Measurements from ENCODE around the gene NOS3. TPM values are rescaled to one million over a fixed set of nuclear protein-coding genes. Genes with fewer than 3 reads are reported as not detected.
A peak's percentile ranks its signal among the peaks of the same experiment; 100 is the strongest.

The NOS3 gene
- total RNA-seq, 3 donors from 2014 or later, result 3.8 to 35.1 (median 5.1) TPM

DNA sequence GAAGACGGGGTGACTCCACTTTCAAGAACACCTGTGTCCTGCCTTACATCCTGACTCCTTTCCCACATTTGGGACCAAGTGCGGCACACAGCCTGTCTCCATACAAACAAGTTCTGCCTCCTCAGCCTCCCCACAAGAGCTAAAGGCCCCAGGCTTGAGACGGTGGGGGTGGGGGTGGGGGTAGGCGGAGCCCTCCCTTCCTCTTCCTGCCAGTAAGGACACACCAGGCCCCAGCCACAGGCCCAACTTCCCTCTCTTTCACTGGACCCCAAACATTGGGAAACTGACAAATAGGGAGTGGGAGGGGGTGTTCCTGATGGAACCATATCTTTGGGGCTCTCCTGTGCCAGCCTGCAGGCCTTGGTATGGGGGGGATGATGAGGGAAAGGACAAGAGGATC lies 62.3 kb downstream of the NOS3 start:
- intact Hi-C loops (cut with DNase I; ENCODE audit: low total_unique reads), result no loop called here
- no peaks in the 10 kb centered on the region for H3K27me3 ChIP-seq
- H3K9me3 ChIP-seq, result no peaks in the 10 kb centered on the region
- no peak overlapping the region for H3K27ac ChIP-seq
- DNase-seq (ENCODE audit: low spot score in 2 of 2), result no peak
- no peak for TF ChIP-seq POLR2AphosphoS5 (IDR thresholded peaks at IDR 0.05)
- TF ChIP-seq, protein P1, sequence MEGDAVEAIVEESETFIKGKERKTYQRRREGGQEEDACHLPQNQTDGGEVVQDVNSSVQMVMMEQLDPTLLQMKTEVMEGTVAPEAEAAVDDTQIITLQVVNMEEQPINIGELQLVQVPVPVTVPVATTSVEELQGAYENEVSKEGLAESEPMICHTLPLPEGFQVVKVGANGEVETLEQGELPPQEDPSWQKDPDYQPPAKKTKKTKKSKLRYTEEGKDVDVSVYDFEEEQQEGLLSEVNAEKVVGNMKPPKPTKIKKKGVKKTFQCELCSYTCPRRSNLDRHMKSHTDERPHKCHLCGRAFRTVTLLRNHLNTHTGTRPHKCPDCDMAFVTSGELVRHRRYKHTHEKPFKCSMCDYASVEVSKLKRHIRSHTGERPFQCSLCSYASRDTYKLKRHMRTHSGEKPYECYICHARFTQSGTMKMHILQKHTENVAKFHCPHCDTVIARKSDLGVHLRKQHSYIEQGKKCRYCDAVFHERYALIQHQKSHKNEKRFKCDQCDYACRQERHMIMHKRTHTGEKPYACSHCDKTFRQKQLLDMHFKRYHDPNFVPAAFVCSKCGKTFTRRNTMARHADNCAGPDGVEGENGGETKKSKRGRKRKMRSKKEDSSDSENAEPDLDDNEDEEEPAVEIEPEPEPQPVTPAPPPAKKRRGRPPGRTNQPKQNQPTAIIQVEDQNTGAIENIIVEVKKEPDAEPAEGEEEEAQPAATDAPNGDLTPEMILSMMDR (IDR thresholded peaks at IDR 0.05), result no peak
- peaks cover 0 to 11% of the 10 kb centered on the region in 2 donors for H3K4me1 ChIP-seq
- no peak overlapping the region for H3K4me3 ChIP-seq
- H3K36me3 ChIP-seq, result no peaks in the 10 kb centered on the region

DNA sequence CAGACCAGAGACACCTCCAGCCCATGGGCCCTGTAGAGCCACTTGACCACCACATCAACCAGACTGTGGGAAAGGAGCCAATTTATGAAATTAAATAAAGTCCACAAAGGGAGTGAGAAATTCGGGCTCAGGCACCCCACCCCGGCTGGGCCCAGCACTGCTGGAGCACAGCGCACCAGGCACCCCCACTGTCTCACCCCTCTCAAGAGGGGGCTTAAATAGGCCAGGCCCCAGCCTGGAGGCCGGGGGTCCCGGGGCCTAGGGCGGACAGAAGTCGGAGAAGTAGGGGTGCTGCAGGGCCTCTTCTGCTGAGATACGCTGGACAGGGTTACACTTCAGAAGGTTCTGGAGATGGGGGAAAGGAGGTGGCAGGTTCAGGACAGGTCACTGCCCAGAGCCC lies 62.9 kb downstream of the NOS3 start:
- Histone ChIP-seq H3K27me3 (no peaks in the 10 kb centered on the region), H3K4me1 (peaks cover 0 to 15% of the 10 kb centered on the region in 2 donors), H3K9me3 (no peaks in the 10 kb centered on the region), H3K27ac (no peak overlapping the region), H3K36me3 (no peaks in the 10 kb centered on the region), H3K4me3 (no peak overlapping the region)
- DNase-seq (ENCODE audit: low spot score in 2 of 2), result no peak
- TF ChIP-seq POLR2A (IDR thresholded peaks at IDR 0.05) (no peak), POLR2AphosphoS5 (IDR thresholded peaks at IDR 0.05) (no peak)
- TF ChIP-seq, protein P1 (IDR thresholded peaks at IDR 0.05), result no peak
- intact Hi-C loops (cut with DNase I; ENCODE audit: low total_unique reads), result no loop called here

DNA sequence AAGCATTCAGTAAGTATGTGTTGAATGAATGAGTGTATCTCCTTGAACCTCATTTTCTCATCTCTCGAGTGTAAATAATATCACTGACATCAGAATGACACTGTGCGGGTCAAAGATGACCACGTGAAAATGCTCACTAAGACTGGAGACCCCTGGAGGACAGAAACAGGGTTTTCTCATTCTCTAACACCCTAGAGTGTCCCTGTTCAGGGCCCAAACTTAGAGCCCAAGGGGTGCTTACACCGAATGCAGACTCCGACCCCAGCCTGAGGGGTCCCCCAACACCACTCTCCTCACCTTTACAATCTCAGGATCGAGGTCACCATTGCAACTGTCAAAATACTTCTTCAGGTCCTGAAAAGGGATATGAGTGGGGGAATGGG lies 65.5 kb downstream of the NOS3 start:
- H3K9me3 ChIP-seq, result no peaks in the 10 kb centered on the region
- no peak for DNase-seq (ENCODE audit: low spot score in 2 of 2)
- H3K27me3 ChIP-seq, result no peaks in the 10 kb centered on the region
- H3K27ac ChIP-seq, result no peak overlapping the region
- peaks cover 10 to 18% of the 10 kb centered on the region in 2 donors for H3K4me1 ChIP-seq
- no peak overlapping the region for H3K4me3 ChIP-seq
- intact Hi-C loops (cut with DNase I; ENCODE audit: low total_unique reads), result no loop called here
- no peaks in the 10 kb centered on the region for H3K36me3 ChIP-seq
- TF ChIP-seq POLR2A (IDR thresholded peaks at IDR 0.05) (no peak), POLR2AphosphoS5 (IDR thresholded peaks at IDR 0.05) (no peak)
- TF ChIP-seq, protein P1 (IDR thresholded peaks at IDR 0.05), result no peak

DNA sequence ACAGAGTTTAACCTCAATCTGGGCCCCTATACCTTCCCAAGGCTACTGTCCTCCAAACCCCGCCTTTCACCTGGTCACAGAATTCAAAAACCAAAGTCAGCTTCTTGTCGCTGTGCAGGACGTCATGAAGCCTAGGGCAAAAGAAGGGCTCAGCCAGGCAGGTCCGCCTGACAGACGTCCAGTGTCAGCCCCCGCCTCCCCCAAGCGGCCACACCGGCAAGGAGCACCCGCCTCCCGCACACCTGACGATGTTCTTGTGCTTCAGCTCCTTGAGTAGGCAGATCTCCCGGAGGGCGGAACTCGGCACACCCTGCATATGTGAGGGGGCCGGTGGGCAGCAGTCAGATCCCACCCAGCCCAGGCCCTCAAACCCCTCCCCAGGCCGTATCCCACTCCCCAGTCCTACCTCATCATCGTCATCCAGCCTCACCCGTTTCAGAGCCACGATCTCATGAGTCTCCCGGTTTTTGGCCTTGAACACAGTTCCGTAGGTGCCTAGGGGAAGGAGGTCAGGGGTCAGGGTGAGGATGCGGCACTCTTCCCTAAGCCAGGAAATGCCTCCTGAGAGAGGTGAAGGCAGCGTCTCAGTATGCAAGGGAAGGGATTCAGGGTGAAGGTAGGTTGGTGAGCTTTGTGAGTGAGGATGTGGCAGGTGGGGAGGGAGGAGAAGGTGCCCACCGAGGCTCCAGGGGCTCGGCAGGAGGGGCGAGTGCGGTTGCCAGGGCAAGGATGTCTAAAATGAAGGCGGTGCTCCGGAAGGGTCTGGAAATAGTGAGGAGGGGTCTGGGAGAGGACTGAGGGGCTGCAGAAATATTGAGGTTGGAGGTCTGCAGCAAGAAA lies 66.1 kb downstream of the NOS3 start:
- no peak overlapping the region for H3K27ac ChIP-seq
- H3K27me3 ChIP-seq, result no peaks in the 10 kb centered on the region
- H3K4me1 ChIP-seq, result peaks cover 13 to 24% of the 10 kb centered on the region in 2 donors
- peak overlapping the region; percentile 81 to 98 (median 86) for H3K4me3 ChIP-seq
- intact Hi-C loops (cut with DNase I; ENCODE audit: low total_unique reads), result no loop called here
- TF ChIP-seq POLR2AphosphoS5 (IDR thresholded peaks at IDR 0.05), result no peak
- no peaks in the 10 kb centered on the region for H3K9me3 ChIP-seq
- no peaks in the 10 kb centered on the region for H3K36me3 ChIP-seq
- DNase-seq (ENCODE audit: low spot score in 2 of 2), result peak in 1 of 2 donors; percentile 71

DNA sequence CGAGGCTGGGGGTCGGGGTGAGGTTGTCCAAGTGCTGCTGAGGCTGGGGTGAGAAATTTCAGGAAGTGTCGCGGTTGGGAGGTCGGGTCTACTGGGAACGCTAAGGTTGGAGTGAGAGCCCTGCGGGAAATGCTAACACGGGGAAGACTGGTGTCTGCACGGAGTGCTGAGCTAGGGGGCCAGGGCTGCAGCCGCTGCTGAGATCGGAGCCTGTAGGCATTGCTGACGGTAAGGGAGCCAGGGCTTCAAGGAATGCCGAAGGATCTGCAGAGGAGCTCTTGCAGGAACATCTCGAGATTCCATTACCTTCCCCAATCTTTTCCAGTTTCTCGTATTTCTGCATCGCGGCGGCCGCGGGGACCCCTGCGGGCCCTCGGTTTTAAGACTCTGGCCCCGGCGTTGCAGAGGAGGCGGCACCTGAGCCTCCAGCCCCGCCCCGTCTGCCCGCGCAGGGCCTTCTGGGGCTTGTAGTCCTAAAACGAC lies 66.7 kb downstream of the NOS3 start, which contains the start of gene CDK5:
TSS of gene CDK5 (minus strand) at position 392 of the 483 bp plus-strand sequence. CDS start at position 343, 49 bp downstream.
- no peaks in the 10 kb centered on the region for H3K9me3 ChIP-seq
- intact Hi-C loops (cut with DNase I; ENCODE audit: low total_unique reads), result no loop called here
- H3K36me3 ChIP-seq, result no peaks in the 10 kb centered on the region
- H3K27ac ChIP-seq, result peak within 1 kb of the TSS; percentile 97 to 100
- H3K27me3 ChIP-seq, result no peaks in the 10 kb centered on the region
- TF ChIP-seq, protein P1 (IDR thresholded peaks at IDR 0.05), result no peak
- TF ChIP-seq POLR2A (IDR thresholded peaks at IDR 0.05) (no peak), POLR2AphosphoS5 (IDR thresholded peaks at IDR 0.05) (no peak)
- no peak for DNase-seq (ENCODE audit: low spot score in 2 of 2)
- peak within 1 kb of the TSS; percentile 81 to 98 (median 86) for H3K4me3 ChIP-seq
- peaks cover 18 to 24% of the 10 kb centered on the region in 2 donors for H3K4me1 ChIP-seq
